ENCODE results near the gene FABP3.

- TF ChIP-seq CTCF (conservative IDR thresholded peaks at IDR 0.05 in 1 of 2, IDR thresholded peaks at IDR 0.05 in 1 of 2; ENCODE audit: low read depth in 1 of 2, low read length in 2 of 2) (no peak), EZH2 (IDR thresholded peaks at IDR 0.05; ENCODE audit: low read length, missing control alignments) (no peak)
Observed at GRCh38 chr1:31378001-31378400, 5.1 kb upstream of the FABP3 start.

Measured in fibroblast of lung (primary cell).